GM19035 (cell line): ENCODE results near the gene PTPA.
"Not testable (repeated sequence)": the region's sequence is repeated elsewhere in the genome, so short reads cannot be mapped to it uniquely, and the experiment has no call there.

Experiments used
- ATAC-seq: cut with Tn5 transposase; IDR thresholded peaks from one replicate; pipeline ENCODE4 v1.9.1; 2021; ENCODE audit not compliant: unreplicated experiment

The PTPA gene

DNA sequence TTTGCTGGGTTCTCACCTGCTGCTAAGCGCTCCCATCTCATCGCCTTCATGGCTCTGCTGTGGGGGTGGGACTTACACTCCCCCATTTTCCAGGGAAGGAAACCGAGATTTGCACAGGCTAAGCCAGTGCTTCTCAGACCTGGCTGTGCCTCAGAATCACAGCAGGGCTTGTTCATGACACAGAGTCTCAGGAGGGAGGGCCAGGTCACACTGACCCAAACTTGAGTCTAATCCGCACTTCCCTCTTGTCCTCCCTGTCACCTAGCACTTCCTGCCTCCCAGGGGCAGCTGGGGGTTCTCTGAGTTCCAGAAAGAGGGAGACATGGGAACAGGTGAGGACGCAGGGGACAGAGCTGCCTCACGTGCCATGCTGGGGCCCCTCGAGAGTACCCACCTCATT lies 82.4 kb downstream of the PTPA start:
- no peak for ATAC-seq

GRCh38 chr9:129194221-129194620 lies 83.0 kb downstream of the PTPA start:
- ATAC-seq, result no peak

- no peak for ATAC-seq
Observed at GRCh38 chr9:129195606-129196005, 84.4 kb downstream of the PTPA start.

DNA sequence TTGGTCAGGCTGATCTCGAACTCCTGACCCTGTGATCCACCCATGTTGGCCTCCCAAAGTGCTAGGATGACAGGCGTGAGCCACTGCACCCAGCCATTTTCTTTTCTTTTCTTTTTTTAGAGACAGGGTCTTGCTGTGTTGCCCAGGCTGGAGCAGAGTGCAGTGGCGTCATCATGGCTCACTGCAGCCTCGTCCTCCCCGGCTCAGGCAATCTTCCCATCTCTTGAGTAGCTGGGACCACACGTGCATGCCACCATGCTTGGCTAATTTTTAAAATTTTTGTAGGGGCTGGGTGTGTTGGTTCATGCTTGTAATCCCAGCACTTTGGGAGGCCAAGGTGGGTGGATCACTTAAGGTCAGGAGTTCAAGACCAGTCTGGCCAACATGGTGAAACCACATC lies 85.8 kb downstream of the PTPA start:
- not testable (repeated sequence) for ATAC-seq

GRCh38 chr9:129197978-129198318 lies 86.7 kb downstream of the PTPA start:
- ATAC-seq, result no peak
